Fibroblast of villous mesenchyme (primary cell): Measurements from ENCODE around the gene CDK11B. TPM values are rescaled to one million over a fixed set of nuclear protein-coding genes. Genes with fewer than 3 reads are reported as not detected.
"Not testable (repeated sequence)": the region's sequence is repeated elsewhere in the genome, so short reads cannot be mapped to it uniquely, and the experiment has no call there.

ENCODE experiments used
- DNase-seq: peaks from one replicate; pipeline ENCODE4 v3.0.0-alpha.2; 2010; ENCODE audit warnings: low read depth
- H3K4me3 ChIP-seq: 2 replicates; pipeline ENCODE4 v1.5.1; 2011; ENCODE audit warnings: low read depth, mild to moderate bottlenecking, low read length
- total RNA-seq: library from RNA; depleted of rRNA; stranded (reverse); fragments of >200 nt; gene quantifications from 2 replicates; pipeline ENCODE4 v1.2.3, GENCODE V29; 2012
- TF ChIP-seq, protein P1 (sequence below): IDR thresholded peaks from 2 replicates; pipeline ENCODE4 v1.5.1; 2012; ENCODE audit warnings: low read depth, mild to moderate bottlenecking, low read length; ENCODE audit not compliant: insufficient read depth

Gene CDK11B
- total RNA-seq, 1 donor, result 6.0 TPM

DNA sequence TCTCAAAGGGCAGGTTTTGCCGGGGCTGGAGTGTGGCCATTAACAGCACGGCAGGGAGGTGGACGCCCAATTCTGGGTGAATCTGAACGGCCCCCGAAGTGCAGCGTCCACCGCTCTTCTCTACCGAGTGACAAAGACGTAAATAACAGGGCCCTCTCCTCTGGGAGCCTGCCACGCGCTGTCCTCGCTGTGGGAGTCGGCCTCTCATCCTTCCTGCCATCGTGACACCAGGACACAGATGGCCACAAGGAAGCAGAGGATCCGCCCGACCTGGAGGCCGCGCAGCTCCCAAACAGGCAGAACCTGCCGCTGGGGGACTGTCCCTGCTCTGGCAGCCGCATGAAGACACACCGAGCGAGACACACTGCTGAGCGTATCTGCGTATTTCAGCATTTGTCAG is 12.1 kb upstream of the CDK11B start:
- DNase-seq, result no peak
- no peak overlapping the region for H3K4me3 ChIP-seq
- TF ChIP-seq, protein P1, sequence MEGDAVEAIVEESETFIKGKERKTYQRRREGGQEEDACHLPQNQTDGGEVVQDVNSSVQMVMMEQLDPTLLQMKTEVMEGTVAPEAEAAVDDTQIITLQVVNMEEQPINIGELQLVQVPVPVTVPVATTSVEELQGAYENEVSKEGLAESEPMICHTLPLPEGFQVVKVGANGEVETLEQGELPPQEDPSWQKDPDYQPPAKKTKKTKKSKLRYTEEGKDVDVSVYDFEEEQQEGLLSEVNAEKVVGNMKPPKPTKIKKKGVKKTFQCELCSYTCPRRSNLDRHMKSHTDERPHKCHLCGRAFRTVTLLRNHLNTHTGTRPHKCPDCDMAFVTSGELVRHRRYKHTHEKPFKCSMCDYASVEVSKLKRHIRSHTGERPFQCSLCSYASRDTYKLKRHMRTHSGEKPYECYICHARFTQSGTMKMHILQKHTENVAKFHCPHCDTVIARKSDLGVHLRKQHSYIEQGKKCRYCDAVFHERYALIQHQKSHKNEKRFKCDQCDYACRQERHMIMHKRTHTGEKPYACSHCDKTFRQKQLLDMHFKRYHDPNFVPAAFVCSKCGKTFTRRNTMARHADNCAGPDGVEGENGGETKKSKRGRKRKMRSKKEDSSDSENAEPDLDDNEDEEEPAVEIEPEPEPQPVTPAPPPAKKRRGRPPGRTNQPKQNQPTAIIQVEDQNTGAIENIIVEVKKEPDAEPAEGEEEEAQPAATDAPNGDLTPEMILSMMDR, result no peak

DNA sequence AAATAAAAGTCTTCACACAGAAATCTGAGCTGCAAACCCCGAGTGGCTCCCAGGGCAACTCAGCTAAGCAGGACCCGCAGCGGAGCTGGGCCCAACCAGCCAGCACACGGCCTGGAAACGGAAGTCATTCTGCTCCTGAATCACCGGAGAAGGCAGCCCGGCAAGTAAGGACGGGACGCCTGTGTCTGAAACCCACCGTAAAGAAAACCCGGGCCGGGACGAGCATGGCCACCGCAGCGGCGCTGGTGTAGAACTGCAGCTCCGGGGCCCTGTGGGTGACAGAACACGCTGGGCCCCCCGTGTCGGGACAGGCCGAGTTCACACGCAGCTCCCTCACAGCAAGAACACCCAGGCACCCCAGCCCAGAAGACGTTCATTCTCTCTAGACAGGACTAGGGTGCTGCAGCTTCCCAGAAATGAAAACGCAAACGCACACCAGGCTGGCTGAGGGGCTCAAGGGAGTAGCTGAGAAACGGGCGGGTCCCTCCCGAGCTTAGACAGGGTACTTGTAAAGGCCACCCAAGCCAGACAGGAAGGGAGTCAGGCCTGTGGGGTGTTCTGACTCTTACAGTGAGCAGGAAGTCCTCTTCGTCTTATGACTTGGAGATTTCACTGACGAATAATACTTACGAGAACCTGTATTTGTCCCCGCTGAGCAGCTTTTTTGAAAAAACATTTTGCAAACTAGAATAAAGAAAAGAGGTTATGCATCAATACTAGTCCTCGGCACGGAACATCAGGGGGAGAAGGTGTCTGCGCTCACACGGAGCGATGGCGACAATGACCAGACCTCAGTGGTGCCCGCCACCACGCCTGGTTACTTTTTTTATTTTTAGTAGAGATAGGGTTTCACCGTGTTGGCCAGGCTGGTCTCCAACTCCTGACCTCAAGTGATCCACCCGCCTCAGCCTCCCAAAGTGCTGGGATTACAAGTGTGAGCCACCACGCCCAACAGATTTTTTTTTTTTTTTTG is 10.9 kb upstream of the CDK11B start:
- no peak overlapping the region for H3K4me3 ChIP-seq
- DNase-seq, result no peak
- TF ChIP-seq, protein P1, result no peak

DNA sequence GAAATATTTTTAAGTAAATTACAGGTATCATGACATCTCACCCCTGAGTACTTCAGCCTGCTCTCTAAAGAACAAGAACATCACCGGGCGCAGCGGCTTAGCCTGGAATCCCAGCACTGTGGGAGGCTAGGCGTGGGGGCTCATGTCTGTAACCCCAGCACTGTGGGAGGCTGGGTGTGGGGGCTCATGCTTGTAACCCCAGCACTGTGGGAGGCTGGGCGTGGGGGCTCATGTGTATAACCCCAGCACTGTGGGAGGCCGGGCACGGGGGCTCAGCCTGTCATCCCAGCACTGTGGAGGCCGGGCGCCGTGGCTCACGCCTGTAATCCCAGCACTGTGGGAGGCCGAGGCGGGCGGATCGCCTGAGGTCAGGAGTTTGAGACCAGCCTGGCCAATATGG is 7.7 kb upstream of the CDK11B start:
- DNase-seq, result no peak
- H3K4me3 ChIP-seq, result no peak overlapping the region
- TF ChIP-seq, protein P1, result no peak

DNA sequence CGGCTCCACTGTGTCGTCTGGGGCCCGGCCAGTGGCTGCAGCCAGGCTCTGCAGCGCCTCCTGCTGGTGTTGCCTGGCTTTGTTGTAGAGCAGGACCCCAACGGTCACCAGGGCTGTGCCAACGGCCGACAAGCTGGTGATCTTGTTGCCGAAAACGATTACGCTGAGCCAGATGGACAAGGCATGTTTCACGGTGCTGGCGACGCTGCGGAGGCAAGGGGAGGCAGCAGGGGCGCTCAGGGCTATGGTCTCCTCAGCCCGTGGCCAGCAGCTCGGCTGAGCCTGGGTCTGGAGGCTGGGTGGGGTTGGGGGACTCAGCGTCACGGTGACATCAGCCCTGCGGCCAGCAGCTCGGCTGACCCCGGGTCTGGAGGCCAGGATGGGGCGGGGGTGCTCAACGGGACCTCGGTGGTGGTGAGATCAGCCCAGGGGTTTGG is 7.0 kb upstream of the CDK11B start:
- no peak overlapping the region for H3K4me3 ChIP-seq
- no peak for DNase-seq
- TF ChIP-seq, protein P1, result peak; percentile 44

DNA sequence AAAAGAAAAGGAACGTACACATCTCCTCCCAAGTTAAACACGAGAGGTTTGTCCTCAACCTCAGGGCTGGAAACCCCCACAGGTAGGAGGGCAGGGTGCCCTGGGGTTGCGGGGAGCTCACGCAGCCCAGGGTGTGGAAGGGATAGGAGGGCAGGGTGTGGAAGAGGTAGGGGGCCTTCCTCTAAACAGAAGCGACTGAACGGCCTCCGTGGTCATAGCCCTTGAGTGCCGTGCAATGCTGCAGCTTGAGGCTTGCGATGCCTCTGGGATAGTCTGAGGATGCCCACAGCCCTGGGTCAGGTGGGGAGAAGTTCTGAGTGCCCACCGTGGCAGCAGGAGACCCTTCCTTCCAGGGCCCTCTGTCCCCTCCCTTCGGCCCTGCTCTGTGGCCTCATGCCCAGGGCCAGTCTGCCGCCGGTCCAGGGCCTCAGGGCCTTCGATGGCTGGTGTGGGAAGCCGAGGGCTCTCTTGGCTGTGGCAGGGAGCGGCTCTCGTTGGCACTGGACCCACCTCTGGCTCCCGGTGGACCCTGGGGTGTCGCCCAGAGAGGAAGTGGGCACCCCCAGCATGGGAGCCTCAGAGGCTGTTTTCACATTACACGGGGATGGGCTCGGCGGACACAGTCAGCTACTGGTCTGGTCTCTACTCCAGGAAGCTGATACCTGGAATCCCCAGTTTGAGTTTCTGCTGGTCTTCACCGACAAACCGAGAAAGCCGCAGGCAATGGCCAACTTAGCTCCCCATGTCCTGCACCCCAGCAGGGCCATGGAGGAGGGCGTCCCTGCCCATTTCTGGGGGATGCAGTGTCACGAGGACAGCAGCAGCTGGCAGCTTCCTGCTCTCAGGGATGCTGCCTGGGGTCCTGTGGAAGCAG is 6.4 kb upstream of the CDK11B start:
- TF ChIP-seq, protein P1, result no peak
- H3K4me3 ChIP-seq, result no peak overlapping the region
- DNase-seq, result no peak

DNA sequence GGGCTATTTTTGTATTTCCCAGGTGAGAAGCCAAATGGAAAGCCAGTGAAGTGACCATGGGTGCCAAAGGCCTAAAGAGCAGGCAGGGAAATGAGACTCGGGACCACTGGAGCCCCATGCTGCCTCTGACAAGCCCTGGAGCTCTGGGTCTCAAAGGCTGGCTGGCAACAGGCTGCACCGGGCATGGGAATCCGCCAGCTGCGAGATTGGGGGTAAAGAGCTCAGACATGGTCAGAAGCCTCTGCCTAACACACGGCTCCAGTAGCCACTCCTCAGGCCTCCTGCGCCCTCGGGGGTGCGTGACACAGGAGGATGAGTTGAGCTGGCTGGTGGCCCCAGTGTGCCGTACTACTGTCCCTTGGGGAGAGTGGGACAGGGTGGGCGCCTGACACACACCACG is 5.5 kb upstream of the CDK11B start:
- DNase-seq, result not testable (repeated sequence)

DNA sequence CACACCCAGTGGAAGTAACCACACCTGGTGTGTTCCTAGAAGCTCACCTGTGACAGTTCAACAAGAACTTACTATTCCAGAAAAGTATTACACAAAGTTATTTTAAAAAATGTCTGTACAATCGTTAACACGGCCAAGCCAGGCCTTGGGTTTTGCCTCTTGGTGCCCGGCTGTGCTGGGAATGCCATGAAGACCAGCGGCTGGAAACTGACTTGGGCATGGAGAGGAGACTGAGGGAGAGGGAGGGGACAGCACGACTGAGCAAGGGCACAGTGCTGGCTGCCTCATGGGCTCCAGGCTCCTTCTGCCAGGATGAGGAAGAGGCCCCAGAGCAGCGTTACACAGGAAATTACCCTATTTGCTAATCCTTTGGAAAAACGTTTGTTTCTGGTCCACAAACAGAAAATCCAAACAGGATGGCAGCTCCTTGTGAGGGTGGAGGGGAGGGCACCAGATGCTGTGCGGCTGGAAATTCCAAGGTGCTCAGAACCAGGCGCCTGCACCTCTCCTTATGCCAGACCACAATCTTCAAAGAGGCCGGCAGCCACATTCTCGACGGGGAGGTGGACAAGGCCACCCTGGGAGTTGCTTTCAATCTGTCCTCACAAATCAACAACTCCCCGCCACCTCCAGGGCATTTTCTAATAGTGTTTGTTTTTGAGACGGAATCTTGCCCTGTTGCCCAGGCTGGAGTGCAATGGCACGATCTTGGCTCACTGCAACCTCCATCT is 4.2 kb upstream of the CDK11B start:
- H3K4me3 ChIP-seq, result not testable (repeated sequence)
- DNase-seq, result peak; percentile 8

More for the DNA sequence above, 5.5 kb upstream of the CDK11B start:
- not testable (repeated sequence) for H3K4me3 ChIP-seq

DNA sequence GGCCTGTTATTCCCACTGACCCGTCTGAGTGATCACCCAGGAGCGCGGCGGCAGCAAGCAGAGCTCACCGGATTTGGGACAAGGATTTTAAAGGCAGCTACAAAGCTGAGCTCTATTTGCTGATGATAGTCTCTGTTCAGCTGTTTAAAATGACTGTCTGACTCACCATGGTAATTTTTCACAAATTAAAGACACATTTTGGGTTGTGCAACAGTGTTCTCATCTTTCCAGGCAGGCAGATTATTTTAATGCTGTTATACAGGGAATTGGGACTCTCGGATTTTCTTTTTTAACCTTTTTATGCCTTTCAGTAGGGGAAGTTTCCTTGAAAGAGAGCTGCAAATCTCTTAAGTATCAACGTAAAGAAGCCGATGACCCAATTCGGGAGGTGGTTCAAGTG is 3.6 kb upstream of the CDK11B start:
- not testable (repeated sequence) for DNase-seq, H3K4me3 ChIP-seq

DNA sequence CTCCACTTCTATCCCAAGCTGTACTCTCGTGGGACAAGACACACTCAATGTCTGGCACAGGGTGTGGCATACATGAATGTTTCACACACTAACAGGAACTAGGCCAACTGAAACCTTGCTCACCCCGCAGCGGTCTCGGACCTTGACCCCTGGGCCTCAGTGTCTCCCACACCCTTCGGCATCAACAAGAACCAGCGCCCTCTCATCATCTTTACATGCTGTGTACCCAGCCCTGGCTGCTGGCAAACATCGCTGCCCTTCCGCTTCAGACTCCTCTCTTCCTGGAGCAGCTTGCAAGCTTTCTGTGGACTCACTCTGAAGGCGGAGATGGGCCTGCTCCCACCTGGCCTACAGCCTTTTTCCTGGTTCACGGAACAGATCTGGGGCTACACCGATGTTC is 10.5 kb downstream of the CDK11B start:
- DNase-seq, H3K4me3 ChIP-seq: not testable (repeated sequence)

DNA sequence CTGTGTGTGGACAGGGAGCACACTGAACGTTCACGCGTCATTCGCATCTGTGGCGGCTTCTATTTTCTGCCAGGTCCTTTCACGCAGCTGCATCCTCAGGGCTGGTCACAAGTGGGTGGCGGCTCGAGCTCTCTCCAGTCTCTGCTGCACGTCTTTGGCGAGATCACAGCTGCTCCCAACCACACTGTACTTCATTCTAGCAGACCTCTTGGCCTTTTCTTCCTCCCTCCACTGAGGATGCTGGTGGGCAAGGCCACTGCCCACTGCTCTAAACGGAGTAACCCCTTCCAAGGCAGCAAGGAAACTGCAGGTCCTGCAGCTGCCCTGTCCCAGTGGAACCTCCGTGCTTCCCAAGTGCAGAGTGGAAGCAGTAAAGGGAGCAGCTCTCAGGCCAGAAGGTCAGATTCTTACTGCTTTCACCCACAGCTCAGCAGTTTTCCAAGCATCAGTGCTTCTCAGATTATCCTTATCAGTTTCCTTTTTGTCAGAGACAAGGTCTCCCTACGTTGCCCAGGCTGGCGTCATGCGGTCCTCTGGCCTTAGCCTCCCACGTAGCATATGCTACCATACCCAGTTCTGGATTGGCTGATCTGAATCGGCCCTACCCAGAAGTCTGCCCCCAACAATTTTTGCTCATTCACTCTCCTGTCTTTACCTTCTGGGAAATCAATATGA is 11.1 kb downstream of the CDK11B start:
- not testable (repeated sequence) for H3K4me3 ChIP-seq, DNase-seq

DNA sequence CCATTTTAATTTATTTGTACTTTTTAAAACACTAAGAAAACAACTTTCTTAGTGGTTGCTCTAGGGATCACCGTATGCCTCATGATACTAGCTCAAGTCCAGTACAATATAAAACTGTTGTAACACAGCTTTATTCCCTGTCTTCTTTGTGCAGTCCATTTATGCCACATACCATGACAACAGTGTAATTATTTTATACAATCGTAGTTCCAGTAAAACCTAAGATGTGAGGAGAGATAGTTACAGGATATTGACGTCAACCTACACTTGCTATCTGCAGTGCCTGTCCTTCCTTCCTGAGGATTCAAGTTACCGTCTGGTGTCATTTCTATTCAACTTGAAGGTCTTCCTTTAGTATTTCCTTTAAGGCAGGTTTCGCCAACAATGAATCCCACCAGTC is 12.5 kb downstream of the CDK11B start:
- not testable (repeated sequence) for DNase-seq, H3K4me3 ChIP-seq
